Measurements from ENCODE around the gene TMC8.
A peak's percentile ranks its signal among the peaks of the same experiment; 100 is the strongest.

The TMC8 gene

DNA sequence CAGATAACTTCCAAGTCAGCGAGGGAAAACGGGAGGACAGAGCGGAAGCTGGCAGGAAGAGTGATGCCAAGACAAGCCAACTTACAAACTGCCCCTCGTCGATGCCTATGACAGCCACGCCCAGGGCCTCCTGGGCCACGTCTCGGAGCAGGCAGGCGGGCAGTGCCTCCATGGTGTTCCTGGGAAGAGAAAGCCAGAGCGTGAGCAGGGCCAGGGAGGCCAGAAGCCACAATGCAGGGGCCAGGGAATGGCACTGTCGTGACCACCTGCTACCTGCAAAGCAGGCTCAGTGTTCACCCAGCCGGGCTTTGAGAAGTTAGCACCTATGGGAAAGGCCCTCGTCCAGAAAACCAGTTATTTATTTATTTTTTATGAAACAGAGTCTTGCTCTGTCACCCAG, 51.9 kb downstream of the TMC8 start:
- H4K20me1 ChIP-seq (ENCODE audit: insufficient read depth, low read length, poor library complexity, severe bottlenecking): peaks cover 6% of the 10 kb centered on the region
- peaks cover 27% of the 10 kb centered on the region; the same call in 1 of the 2 replicates for H3K36me3 ChIP-seq (ENCODE audit: insufficient read depth, low read length)
- no peak overlapping the region for H2AFZ ChIP-seq (ENCODE audit: low read length)
- peaks cover 24% of the 10 kb centered on the region for H3K4me1 ChIP-seq (ENCODE audit: insufficient read depth, low read length, poor library complexity, severe bottlenecking)
- H3K27me3 ChIP-seq (ENCODE audit: insufficient read depth, low read length, poor library complexity, severe bottlenecking): no peaks in the 10 kb centered on the region
- no peaks in the 10 kb centered on the region for H3K9me2 ChIP-seq (replicated peaks; ENCODE audit: low read depth, low read length)
- no peak overlapping the region for H3K4me2 ChIP-seq (ENCODE audit: low read depth, low read length, poor library complexity, severe bottlenecking)
- no peaks in the 10 kb centered on the region for H3F3A ChIP-seq (ENCODE audit: low read depth)
- TF ChIP-seq, protein P1, sequence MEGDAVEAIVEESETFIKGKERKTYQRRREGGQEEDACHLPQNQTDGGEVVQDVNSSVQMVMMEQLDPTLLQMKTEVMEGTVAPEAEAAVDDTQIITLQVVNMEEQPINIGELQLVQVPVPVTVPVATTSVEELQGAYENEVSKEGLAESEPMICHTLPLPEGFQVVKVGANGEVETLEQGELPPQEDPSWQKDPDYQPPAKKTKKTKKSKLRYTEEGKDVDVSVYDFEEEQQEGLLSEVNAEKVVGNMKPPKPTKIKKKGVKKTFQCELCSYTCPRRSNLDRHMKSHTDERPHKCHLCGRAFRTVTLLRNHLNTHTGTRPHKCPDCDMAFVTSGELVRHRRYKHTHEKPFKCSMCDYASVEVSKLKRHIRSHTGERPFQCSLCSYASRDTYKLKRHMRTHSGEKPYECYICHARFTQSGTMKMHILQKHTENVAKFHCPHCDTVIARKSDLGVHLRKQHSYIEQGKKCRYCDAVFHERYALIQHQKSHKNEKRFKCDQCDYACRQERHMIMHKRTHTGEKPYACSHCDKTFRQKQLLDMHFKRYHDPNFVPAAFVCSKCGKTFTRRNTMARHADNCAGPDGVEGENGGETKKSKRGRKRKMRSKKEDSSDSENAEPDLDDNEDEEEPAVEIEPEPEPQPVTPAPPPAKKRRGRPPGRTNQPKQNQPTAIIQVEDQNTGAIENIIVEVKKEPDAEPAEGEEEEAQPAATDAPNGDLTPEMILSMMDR (conservative IDR thresholded peaks at IDR 0.05; ENCODE audit: low read length): no peak
- no peak for TF ChIP-seq EZH2phosphoT487 (IDR thresholded peaks at IDR 0.05; ENCODE audit: borderline replicate concordance)
- H3K9me3 ChIP-seq (ENCODE audit: insufficient read depth, low read depth, low read length): no peaks in the 10 kb centered on the region
- H3K79me2 ChIP-seq (ENCODE audit: insufficient read depth, low read length): peaks cover 35% of the 10 kb centered on the region
- H3K4me3 ChIP-seq (ENCODE audit: low read length, poor library complexity, severe bottlenecking): no peak overlapping the region
- H3K9ac ChIP-seq (ENCODE audit: low read depth, low read length, poor library complexity, severe bottlenecking): no peak overlapping the region

DNA sequence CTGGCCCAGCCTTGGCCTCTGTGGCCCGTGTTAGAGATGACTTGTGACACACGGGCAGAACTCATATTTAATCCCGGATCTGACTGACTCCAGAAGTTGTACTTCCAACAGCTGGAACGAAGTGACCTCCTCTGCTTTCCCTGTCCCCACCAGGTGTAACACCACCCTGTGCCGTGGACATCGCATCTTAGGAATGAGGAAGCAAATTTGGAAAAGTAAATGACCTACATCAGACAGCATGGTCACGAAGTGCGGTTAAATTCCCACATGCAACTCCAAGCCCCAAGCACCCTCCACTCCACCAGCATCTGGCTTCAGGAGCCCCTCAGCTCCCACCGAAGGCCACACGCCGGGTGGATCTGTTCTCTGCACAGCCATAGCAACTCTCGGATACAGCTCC, 53.3 kb downstream of the TMC8 start:
- peak overlapping the region; percentile 11 for H3K4me3 ChIP-seq (ENCODE audit: low read length, poor library complexity, severe bottlenecking)
- peaks cover 6% of the 10 kb centered on the region for H4K20me1 ChIP-seq (ENCODE audit: insufficient read depth, low read length, poor library complexity, severe bottlenecking)
- TF ChIP-seq, protein P1 (conservative IDR thresholded peaks at IDR 0.05; ENCODE audit: low read length): no peak
- TF ChIP-seq EZH2phosphoT487 (IDR thresholded peaks at IDR 0.05; ENCODE audit: borderline replicate concordance): no peak
- no peaks in the 10 kb centered on the region for H3K27me3 ChIP-seq (ENCODE audit: insufficient read depth, low read length, poor library complexity, severe bottlenecking)
- H3K9me2 ChIP-seq (replicated peaks; ENCODE audit: low read depth, low read length): no peaks in the 10 kb centered on the region
- peaks cover 19% of the 10 kb centered on the region; the same call in 1 of the 2 replicates for H3K36me3 ChIP-seq (ENCODE audit: insufficient read depth, low read length)
- no peak overlapping the region for H3K9ac ChIP-seq (ENCODE audit: low read depth, low read length, poor library complexity, severe bottlenecking)
- no peaks in the 10 kb centered on the region for H3K9me3 ChIP-seq (ENCODE audit: insufficient read depth, low read depth, low read length)
- H3K79me2 ChIP-seq (ENCODE audit: insufficient read depth, low read length): peaks cover 49% of the 10 kb centered on the region
- H2AFZ ChIP-seq (ENCODE audit: low read length): no peak overlapping the region
- H3F3A ChIP-seq (ENCODE audit: low read depth): no peaks in the 10 kb centered on the region
- peaks cover 29% of the 10 kb centered on the region for H3K4me1 ChIP-seq (ENCODE audit: insufficient read depth, low read length, poor library complexity, severe bottlenecking)
- peak overlapping the region; percentile 75 for H3K4me2 ChIP-seq (ENCODE audit: low read depth, low read length, poor library complexity, severe bottlenecking)

DNA sequence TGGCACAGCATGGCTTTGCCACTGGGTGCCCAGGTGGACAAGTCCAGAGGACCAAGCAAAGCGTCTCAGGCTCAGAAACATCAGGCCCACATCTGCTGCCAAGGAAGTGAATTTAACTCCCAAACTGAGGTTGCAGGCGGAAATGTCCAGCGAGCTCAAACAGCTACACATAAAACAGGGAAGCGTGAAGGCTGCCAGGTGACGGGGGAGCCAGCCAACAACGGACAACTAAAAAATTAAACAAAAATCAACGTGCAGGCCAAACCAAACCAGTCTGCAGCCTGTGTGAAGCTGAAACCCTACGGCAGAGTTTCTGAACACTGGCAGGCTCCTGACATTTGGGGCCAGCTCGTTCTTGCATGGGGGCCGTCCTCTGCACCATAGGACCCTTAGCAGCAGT, 53.8 kb downstream of the TMC8 start:
- H3K79me2 ChIP-seq (ENCODE audit: insufficient read depth, low read length): peaks cover 53% of the 10 kb centered on the region
- TF ChIP-seq, protein P1 (conservative IDR thresholded peaks at IDR 0.05; ENCODE audit: low read length): no peak
- TF ChIP-seq EZH2phosphoT487 (IDR thresholded peaks at IDR 0.05; ENCODE audit: borderline replicate concordance): no peak
- no peaks in the 10 kb centered on the region for H3K9me2 ChIP-seq (replicated peaks; ENCODE audit: low read depth, low read length)
- H3F3A ChIP-seq (ENCODE audit: low read depth): no peaks in the 10 kb centered on the region
- H3K9me3 ChIP-seq (ENCODE audit: insufficient read depth, low read depth, low read length): no peaks in the 10 kb centered on the region
- no peak overlapping the region for H2AFZ ChIP-seq (ENCODE audit: low read length)
- H3K36me3 ChIP-seq (ENCODE audit: insufficient read depth, low read length): peaks cover 16% of the 10 kb centered on the region; the same call in 1 of the 2 replicates
- H3K4me1 ChIP-seq (ENCODE audit: insufficient read depth, low read length, poor library complexity, severe bottlenecking): peaks cover 29% of the 10 kb centered on the region
- peak overlapping the region; percentile 75 for H3K4me2 ChIP-seq (ENCODE audit: low read depth, low read length, poor library complexity, severe bottlenecking)
- no peaks in the 10 kb centered on the region for H3K27me3 ChIP-seq (ENCODE audit: insufficient read depth, low read length, poor library complexity, severe bottlenecking)
- no peak overlapping the region for H3K9ac ChIP-seq (ENCODE audit: low read depth, low read length, poor library complexity, severe bottlenecking)
- H3K4me3 ChIP-seq (ENCODE audit: low read length, poor library complexity, severe bottlenecking): peak overlapping the region; percentile 11
- peaks cover 6% of the 10 kb centered on the region for H4K20me1 ChIP-seq (ENCODE audit: insufficient read depth, low read length, poor library complexity, severe bottlenecking)

Data from Loucy (cell line).